ENCODE results near the gene SLC5A12.

- TF ChIP-seq CTCF (IDR thresholded peaks at IDR 0.05; ENCODE audit: insufficient read depth, low read length, poor library complexity, severe bottlenecking) (no peak), EZH2phosphoT487 (conservative IDR thresholded peaks at IDR 0.05; ENCODE audit: low read length) (no peak)
Observed at GRCh38 chr11:26710489-26710888, 11.4 kb downstream of the SLC5A12 start.
